ENCODE results near the gene RAPGEF5. TPM values are rescaled to one million over a fixed set of nuclear protein-coding genes. Genes with fewer than 3 reads are reported as not detected.

RAPGEF5 gene
- polyA plus RNA-seq, 12 donors: 13.9 to 32.1 (median 17.2) TPM; not detected in 1

GRCh38 chr7:22350466-22351328 lies 6.3 kb downstream of the RAPGEF5 start:
- DNase-seq: no peak

DNA sequence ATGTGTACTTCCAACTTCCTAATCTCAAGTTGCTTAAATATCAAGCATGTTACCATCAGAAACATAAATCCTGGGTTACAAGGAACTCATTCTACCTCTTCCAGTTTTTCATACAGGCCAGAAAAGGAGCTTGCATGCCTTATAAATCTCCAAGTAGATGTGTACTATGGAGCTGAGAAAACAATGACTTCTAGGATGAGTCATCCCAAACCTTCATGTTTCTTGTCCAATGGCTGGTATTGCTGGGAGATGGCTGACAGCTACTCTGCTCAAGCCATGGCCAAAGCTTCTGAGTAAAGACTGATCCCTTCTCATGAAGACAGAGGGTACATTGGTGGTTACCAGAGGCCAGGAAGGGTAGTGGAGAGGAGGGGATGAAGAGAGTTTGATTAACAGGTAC lies 8.6 kb downstream of the RAPGEF5 start:
- no peak for DNase-seq

- DNase-seq: no peak
These were observed 10.4 kb downstream of the RAPGEF5 start for GRCh38 chr7:22346383-22347107.

DNA sequence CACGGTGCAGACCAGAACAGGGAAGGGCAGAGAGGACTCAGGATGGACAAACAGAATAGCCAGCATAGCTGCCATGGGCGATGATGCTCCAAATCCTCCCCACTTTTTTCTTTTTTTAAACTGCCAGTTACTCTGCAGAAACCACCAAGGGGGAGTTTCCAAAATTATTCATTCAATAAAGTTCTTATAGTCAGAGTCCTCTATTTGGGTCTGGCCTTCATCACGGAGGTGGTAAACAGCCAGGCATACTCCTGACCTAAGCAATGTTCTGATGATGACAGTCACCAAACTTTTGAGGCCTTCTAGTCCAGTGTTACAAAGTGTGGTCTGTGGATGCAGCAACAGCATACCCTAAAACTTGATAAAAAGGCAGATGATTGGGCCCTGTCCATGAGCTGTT lies 12.3 kb downstream of the RAPGEF5 start:
- DNase-seq: no peak

GRCh38 chr7:22343612-22344011 lies 13.3 kb downstream of the RAPGEF5 start:
- no peak for DNase-seq

- no peak for DNase-seq
These were observed 13.9 kb downstream of the RAPGEF5 start for GRCh38 chr7:22343071-22343470.

DNA sequence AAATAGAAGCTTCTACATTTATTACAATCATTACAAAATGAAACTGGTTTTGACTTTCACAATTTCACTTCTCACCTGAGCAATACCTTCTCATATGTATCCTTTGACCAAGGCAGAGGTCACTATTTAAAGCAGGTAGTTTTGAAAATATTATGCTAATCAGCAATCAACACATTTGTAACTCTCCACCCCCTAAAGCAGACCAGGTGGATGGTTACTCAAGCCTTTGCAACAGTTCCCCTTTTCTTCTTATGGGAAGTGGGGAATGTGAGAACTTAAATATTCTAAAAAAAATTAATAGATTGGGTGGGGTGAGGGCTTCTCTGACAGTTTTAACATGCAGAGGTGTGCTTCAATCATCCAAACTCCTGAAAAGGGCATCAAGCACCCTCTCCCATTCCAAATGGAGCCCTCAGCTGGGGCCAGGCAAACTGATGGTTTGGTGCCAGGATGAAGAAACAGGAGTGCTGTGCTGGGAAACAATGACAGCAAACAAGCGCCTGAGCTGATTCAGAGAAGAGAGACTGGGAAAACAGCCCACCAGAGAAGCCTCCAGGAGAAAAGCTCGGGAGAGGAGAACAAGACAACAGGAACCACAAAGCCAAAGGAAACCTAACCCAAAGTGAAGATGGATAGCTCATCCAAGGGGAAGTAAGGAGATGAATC lies 17.1 kb downstream of the RAPGEF5 start:
- no peak for DNase-seq

GRCh38 chr7:22338877-22339276 lies 18.1 kb downstream of the RAPGEF5 start:
- no peak for DNase-seq

- no peak for DNase-seq
These were observed 18.5 kb downstream of the RAPGEF5 start for GRCh38 chr7:22338411-22338810.

DNA sequence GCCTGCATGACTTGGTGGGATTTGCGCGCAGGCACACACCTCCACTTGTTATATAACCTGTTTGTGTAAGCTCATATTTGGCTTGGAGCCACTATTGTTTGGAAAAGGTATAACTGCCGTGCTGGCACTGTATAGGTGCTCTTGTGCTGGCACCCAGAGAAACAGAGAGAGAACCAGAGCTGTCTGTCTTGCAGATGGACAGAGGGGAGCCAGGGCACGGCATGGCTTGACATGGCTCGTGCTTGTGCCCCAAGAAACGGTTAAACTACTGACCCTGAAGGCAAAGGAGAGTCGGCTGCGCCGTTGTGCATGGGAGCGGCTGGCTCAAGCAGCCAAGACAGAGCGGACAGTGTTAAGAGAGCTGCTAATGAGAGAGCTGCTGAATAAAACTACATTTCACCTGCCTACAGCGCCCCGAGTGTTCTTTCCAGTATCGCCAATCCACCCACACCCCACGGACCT lies 23.2 kb downstream of the RAPGEF5 start:
- no peak for DNase-seq

GRCh38 chr7:22332461-22332870 lies 24.5 kb downstream of the RAPGEF5 start:
- no peak for DNase-seq

GRCh38 chr7:22331704-22332103 lies 25.2 kb downstream of the RAPGEF5 start:
- no peak for DNase-seq

- DNase-seq: no peak
These were observed 26.1 kb downstream of the RAPGEF5 start for GRCh38 chr7:22330903-22331302.

DNA sequence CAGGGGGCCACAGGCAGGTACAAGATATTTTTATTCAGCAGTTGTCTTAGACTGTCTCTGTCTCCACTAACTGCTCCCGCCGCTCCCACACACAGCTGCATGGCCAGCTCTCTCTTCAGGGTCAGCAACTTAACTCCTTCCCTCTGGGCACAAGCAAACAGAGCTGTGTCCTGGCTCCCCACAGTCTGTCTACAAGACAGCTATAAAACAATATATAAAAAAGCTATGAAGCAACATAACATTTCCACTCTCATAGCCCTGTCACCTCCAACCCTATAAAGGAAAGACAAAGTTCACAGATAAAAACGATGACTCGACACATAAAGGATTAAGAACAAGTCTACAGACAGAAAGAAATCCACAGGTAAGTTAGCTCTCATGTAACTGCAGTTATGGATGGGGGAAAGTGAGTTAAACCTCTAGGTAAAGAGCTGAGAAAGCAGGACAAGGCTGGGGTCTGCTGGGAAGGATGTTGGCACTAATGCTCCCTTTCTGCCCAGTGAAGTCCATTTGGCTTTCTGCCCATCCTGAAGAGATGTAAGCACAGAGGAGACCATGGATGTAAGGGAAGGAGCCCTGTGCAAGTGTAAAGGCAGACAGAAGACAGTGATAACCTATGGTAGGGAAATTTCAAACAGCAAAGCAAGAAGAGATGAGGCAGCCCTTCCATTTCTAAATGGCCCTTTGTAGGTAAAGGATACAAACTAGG lies 27.0 kb downstream of the RAPGEF5 start:
- no peak for DNase-seq

GRCh38 chr7:22326181-22326580 lies 30.8 kb downstream of the RAPGEF5 start:
- no peak for DNase-seq

GRCh38 chr7:22325671-22326070 lies 31.3 kb downstream of the RAPGEF5 start:
- DNase-seq: no peak

GRCh38 chr7:22323714-22324113 lies 33.2 kb downstream of the RAPGEF5 start:
- no peak for DNase-seq

DNA sequence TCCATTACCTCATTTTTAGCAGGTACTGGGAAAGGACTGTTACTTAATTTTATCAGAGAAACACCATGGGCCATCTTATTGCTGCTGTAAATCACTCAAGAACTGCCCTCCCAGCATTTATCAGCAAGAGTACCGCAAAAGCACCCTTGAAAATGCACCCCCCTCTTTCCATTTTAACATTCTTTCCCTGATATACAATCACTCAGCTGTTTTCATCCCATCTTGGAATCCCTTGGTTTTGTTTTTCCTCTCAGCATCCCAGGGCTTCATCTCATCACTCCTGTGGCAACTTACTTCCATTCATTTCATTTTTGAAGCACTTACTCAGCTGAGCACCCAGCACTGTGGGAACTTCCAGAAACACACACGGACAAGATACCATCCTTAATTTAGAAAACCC lies 36.5 kb downstream of the RAPGEF5 start:
- no peak for DNase-seq

DNA sequence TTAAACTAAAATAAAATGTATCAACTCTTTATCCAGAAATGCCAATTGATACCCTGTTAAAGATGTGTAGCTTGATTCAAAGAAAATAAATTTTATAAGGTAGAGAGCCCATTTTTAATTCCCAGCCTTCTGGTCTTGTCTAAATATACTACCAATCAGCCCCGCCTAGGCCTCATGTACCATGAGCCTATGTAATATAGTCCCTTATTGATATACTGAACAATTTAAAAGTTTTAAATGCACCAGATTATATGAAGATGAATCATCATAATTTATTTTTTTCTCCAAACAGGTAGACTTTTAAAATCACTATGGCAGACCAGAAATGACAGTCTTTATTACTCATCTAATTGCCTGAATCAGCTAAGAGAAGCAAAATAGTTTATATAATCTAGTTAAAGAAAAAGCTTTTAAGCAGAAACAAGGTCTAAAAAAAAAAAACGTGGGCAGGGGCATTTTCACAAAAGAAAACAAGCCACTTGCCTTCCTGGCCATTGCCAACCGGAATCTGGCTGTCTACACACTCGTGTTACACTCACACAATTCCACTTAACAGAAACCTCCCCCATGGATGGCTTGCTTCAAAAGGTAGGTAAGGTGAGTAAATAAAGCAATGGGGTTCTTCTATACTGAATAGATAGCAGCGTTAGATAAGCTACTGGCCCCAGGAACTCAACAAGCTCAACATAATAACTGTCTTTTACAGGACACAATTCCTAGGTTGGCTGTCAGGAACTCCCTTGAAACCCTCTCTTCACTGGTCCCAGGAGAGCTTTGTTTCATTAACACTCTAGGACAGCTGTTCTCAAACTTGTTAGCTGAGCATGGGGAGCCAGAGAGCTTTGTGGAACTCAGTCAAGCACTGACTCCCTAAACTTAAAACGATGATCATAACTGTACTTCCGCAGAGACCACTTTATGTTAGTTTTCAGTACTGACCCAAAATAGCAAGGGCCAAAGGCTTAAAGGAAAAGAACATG lies 37.2 kb downstream of the RAPGEF5 start:
- no peak for DNase-seq

DNA sequence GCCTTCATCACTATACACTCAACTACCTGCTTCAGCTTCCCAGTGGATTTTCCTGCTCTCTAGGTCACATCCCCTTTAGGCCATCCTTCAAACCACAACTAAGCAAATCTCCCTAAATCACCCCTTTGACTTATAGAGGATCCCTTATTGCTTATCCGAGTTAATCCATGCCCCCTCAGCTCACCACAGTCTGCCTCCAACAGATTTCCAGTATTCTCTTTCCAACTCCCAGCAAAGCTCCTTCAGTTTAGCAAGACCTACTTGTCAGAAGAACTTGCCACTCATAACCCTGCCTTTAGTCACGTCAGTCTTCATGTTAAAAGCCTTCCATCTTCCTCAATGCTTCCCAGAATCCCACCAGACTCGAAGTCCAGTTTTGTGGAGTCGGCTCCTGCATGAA lies 38.6 kb downstream of the RAPGEF5 start:
- no peak for DNase-seq

- no peak for DNase-seq
These were observed 39.3 kb downstream of the RAPGEF5 start for GRCh38 chr7:22317632-22318031.

All from muscle of arm (tissue), 12 donors.